Stimulated activated CD8-positive, alpha-beta memory T cell treated with anti-CD3 and anti-CD28 coated beads, Interleukin-7, amount 100 ng/mL, for 48 hours (primary cell): ENCODE results near the gene KLHL6.
"Not testable (repeated sequence)": the region's sequence is repeated elsewhere in the genome, so short reads cannot be mapped to it uniquely, and the experiment has no call there.

Experiments used
- DNase-seq, 2 donors: peaks; one replicate each; pipeline ENCODE4 v3.0.0-alpha.2; 2020; ENCODE audit warnings: low read depth in 1 of 2; ENCODE audit errors: extremely low read depth in 1 of 2

KLHL6 gene

GRCh38 chr3:183555541-183556081, at the start of gene KLHL6:
KLHL6 (minus strand) TSS chr3:183555706; CDS start chr3:183555653, 53 bp downstream.
- peak; percentile 41 to 74 for DNase-seq

DNA sequence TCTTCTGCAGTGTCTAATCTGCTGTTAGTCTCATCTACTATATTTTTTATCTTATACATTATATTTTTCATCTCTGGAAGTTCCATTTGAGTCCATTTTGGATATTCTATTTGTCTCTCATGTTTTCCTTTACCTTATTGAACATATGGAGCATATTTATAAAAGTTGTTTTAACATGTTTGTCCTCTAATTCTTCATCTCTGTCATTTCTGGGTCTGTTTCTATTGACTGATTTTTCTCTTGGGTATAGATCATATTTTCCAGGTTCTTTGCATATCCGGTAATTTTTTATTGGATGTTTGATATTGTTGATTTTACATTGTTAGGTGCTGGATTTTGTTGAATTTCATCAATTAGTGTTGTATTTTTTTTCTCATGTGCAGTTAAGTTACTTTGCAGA, 42.5 kb upstream of the KLHL6 start:
- no peak for DNase-seq

DNA sequence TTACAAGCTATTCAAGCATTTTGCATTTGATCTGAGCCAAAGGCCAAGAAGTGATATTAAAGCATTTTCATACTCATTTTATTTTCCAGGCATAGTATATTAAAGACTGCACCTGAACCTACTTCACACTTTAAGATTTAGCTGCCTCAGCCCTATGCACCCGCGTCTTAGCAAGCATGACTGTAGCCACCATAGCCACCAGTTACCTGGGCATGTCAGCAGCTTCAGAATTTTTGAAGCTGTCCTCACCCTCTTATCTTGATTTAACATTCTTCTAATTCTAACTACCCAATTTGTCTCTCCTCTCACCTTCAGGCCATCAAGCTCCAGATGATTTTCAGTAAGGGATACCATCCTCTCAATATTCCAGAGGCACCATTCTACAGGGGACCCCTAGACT, 39.1 kb upstream of the KLHL6 start:
- no peak for DNase-seq

GRCh38 chr3:183592821-183593220, 37.3 kb upstream of the KLHL6 start:
- no peak for DNase-seq

GRCh38 chr3:183591881-183592521, 36.5 kb upstream of the KLHL6 start:
- DNase-seq: no peak

- DNase-seq: no peak
Observed at GRCh38 chr3:183590442-183590841, 34.9 kb upstream of the KLHL6 start.

- DNase-seq: no peak
Observed at GRCh38 chr3:183587336-183587735, 31.8 kb upstream of the KLHL6 start.

DNA sequence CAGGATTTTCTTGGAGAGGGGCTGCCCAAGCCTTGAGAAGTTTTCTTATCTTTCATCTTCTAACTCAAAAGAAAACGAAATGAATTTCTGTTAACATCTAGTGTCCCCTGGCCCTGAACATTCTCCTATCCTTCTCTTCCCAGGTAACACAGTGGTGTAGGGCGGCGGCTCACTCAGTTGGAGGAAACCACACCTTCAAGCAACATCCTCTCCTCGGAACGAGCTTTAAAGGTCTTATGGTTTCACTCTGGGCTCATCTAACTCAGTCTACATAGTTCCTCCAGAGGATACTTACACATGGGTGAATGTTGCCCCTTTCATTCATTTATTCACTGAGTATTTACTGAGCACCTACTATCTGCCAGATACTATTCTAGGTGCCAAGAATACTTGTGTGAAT, 31.0 kb upstream of the KLHL6 start:
- no peak for DNase-seq

GRCh38 chr3:183584914-183585280, 29.4 kb upstream of the KLHL6 start:
- no peak for DNase-seq

GRCh38 chr3:183584246-183584913, 28.9 kb upstream of the KLHL6 start:
- no peak for DNase-seq

DNA sequence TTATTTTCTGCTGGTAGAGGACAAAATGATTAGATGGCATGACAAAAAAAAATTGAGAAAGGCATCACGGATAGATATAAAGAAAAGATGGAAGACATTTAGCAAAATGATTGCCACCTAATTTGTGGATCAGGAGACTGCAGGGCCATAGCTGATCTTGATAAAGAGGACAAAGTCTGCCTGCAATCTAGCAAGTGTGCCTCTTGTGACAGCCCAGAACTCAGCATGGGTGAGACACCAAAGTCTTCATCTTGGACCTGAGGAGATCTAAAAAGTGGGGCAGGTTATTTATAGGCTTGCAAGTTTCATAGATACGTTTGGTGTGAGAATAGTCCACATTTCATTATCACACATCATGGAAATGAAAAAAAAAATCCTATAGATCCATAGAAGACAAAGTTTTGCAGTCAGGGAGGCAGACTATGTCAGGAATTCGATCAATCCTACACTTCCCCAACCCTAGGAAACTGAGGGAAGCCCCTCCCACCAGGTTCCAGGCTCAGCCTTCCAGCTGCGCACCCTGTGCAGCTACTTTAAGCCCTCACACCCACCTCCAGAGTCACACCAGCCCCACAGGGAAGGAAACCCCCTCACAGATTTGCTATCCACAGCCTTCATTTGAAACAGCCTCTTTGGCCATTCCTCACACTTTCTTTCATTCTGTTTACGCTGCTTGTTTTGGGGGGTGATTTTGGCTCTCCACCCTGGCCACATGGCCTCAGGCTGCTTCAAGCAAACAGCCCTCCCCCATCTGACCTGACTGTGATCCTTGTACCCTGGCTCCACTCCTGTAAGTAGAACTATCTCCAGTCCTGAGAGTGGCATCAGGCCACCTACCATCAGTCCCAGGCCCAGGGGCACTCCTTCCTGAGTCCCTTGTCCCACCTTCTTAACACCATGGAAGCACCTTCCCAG, 28.1 kb upstream of the KLHL6 start:
- no peak for DNase-seq

DNA sequence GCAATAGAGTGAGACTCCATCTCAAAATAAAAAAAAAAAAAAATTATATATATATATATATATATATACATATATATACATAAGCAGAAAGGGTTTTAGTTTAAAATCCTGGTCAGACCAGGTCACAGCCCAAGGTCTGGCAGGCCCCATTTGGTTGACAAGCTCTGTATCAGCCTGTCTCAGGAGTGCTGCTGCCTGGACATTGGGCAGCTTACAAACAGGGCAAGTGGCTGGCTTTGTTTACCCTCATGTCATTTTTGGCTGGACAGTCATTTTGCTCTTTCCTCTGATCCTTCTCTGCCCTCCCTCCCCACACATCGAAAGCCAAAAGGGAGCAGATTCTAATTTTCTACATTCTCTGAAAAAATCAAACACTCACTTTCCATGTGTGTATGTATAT, 26.7 kb upstream of the KLHL6 start:
- DNase-seq: no peak

DNA sequence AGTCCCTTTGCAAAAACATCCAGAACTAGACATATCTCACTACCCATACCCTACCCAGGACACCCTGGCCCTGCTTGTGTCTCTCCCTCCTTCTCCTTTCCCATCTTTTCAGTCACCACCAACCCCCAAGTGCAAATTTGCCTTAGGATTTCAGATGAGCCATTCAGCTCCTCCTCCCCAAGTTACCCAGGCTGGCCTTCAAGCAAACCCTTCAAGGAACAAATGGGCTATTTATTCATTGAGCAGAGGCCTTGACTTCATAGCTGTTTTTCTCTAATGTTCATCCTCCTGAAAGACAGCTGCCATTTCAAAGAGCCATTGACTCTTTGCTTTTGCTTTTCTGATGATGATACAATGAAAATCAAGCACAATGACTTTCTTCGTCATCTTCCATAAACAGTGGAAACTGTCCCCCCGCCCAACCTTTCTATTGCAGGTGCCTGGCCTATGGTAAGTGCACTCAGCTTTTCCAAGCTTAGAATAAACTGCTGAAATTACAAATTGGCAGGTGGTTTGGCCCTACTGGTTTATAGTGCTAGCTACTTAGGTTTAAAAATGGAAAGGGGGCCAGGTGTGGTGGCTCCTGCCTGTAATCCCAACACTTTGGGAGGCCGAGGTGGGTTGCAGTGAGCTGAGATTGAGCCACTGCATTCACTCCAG, 26.1 kb upstream of the KLHL6 start:
- no peak for DNase-seq

DNA sequence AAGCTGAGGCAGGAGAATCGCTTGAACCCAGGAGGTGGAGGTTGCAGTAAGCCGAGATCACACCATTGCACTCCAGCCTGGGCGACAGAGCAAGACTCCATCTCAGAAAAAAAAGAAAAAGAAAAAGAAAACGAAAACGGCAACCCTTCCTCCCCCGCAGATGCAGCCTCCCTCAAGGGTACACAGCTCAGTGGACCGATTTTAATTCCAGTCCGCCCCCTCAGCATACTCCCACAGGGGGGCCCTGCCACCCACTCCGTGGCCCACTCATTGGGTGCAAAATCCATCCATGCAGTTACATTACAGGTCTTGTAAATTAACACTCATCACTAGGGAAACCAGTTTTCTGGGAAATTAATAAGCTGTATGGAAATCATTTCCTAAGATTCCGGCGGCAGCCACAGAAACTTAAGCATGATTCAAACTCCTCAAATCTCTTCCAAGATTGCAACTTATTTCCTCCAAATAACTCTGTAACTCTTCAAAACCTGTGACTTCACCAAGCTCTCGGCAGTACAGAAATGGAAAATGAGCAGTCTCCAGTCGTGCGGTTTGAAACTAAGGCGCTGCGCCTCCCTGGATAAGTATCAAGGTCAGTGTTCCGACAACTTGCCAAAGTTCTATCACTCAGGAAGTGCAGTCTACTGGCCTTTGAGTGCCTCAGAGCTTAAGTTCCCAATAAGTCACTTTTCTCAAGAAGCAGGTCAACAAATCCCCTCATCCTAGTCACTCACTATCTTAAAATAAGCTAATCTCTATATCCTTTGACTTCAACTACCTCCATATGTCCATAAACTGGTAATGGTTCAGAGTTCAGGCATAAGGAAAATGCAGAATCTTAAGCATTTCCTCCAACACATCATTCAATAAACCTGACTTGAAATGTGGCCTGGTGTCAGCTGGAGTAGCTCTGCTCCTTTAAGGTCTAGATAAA, 24.7 kb upstream of the KLHL6 start:
- no peak for DNase-seq

DNA sequence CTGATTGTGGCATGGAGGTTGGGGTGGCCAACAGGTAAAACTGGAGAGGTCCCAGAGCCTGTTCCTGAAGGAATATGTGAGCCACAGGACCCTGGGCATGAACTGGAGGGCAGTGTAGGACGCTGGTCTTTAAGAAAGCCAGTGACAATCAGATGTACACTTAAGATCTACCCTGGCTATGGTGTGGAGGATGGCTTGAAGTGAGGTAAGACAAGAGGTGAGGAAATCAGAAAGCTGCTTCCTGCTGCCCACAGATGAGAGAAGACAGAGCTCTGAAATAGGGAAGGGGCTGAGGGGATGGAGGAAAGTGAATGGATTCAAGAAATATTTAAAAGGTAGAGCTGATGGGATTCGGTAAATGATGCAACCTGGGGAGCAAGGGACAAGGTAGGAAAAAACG, 22.7 kb upstream of the KLHL6 start:
- no peak for DNase-seq

DNA sequence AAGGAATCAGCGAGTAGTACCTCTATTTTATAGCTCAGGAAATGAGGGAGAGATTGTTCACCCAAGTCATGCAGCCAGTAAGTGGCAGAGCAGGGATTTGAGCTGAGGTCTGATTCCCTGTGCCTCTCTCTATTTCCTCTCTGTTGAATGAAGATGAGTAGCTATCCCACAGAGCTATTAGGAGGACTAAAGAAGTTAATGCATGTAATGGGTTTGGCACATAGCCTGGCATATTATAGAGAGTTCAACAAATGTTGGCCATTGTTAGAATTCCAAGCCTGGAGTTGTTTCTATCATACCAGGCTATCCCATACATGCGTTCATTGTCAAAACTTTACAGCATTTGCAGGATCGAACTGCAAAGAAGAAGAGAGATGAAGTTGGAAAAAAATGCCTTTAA, 21.8 kb upstream of the KLHL6 start:
- no peak for DNase-seq

DNA sequence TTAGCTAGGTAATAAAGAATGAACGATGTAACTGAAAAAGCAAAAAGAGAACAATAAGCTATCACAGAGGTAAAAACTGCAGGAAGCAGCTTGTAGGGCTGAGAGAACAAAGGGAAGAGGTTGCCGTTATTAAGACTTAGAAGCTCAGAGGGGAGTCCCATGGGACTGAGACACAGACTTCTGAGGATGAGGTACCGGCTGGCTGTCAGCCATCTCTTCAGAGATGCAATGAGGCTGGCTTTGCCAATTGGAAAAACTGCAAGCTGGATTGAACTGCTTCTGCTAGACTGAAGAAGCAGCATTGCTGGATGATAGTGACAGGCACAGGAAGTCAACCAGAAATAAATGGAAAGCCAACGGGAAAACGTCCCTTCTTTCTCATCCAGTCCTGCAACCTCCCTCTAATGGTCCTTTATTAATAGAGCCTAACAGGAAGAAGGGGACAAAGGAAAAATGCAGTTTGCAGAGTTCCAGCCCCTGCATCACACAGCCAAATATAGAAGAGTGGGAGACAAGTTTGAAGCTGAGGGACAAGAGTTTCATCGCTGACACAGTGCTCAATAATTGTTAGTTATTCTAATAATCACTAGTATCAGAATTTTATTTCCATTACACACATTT, 21.1 kb upstream of the KLHL6 start:
- no peak for DNase-seq

GRCh38 chr3:183572935-183573334, 17.4 kb upstream of the KLHL6 start:
- DNase-seq: no peak

- DNase-seq: not testable (repeated sequence)
Observed at GRCh38 chr3:183570191-183570590, 14.7 kb upstream of the KLHL6 start.
